ENCODE data around the gene TAF5L.

DNA sequence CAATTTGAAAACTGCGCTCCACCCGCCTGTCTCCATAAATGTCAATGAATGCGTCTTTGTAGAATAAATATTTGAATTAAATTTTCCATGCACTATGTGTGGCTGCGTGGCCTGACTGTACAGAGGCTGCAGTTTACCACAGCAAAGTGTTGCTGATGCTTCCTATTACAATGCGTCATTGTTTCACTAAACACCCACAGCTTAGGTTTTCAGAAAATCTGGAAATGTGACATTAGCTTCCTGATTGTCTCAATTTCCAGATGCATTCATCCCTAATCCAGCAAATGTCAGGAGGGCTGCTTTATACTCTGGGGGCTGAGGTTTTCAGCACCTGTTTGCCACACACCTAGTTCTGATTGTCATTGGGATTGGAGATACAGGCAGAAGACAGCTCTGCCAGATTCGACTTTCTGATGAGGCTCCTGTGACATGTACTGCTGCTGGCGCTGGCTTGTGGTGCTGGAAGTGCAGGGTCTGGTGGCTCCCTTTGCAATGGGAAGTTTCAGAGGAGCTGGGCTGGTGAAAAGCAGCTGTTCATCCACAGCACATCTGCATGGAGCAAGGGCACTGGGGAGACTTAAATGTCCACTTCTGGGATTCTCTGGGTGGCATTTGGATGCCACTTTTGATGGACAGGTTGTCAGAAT, 40.1 kb upstream of the TAF5L start:
- TF ChIP-seq MTA2 (IDR thresholded peaks at IDR 0.05; ENCODE audit: low read depth) (no peak), IKZF2 (IDR thresholded peaks at IDR 0.05) (no peak), SMC3 (IDR thresholded peaks at IDR 0.05; ENCODE audit: borderline replicate concordance, low read length) (no peak), RAD21 (IDR thresholded peaks at IDR 0.05; ENCODE audit: insufficient read depth, low read depth, low read length) (no peak), POLR2A (IDR thresholded peaks at IDR 0.05; ENCODE audit: low read depth, low read length) (no peak), EZH2 (IDR thresholded peaks at IDR 0.05; ENCODE audit: borderline replicate concordance, control insufficient read depth, low read depth, low read length) (no peak), CHD2 (IDR thresholded peaks at IDR 0.05; ENCODE audit: borderline replicate concordance, low read depth, low read length) (no peak), NFIC (IDR thresholded peaks at IDR 0.05; ENCODE audit: low read depth, low read length) (no peak)
- TF ChIP-seq, protein P1, sequence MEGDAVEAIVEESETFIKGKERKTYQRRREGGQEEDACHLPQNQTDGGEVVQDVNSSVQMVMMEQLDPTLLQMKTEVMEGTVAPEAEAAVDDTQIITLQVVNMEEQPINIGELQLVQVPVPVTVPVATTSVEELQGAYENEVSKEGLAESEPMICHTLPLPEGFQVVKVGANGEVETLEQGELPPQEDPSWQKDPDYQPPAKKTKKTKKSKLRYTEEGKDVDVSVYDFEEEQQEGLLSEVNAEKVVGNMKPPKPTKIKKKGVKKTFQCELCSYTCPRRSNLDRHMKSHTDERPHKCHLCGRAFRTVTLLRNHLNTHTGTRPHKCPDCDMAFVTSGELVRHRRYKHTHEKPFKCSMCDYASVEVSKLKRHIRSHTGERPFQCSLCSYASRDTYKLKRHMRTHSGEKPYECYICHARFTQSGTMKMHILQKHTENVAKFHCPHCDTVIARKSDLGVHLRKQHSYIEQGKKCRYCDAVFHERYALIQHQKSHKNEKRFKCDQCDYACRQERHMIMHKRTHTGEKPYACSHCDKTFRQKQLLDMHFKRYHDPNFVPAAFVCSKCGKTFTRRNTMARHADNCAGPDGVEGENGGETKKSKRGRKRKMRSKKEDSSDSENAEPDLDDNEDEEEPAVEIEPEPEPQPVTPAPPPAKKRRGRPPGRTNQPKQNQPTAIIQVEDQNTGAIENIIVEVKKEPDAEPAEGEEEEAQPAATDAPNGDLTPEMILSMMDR (IDR thresholded peaks at IDR 0.05 in 2 of 3, conservative IDR thresholded peaks at IDR 0.05 in 1 of 3; ENCODE audit: control insufficient read depth in 2 of 3, extremely low read depth in 1 of 3, insufficient read depth in 1 of 3, low read depth in 3 of 3, low read length in 3 of 3) = no peak
- TF ChIP-seq, protein P2, sequence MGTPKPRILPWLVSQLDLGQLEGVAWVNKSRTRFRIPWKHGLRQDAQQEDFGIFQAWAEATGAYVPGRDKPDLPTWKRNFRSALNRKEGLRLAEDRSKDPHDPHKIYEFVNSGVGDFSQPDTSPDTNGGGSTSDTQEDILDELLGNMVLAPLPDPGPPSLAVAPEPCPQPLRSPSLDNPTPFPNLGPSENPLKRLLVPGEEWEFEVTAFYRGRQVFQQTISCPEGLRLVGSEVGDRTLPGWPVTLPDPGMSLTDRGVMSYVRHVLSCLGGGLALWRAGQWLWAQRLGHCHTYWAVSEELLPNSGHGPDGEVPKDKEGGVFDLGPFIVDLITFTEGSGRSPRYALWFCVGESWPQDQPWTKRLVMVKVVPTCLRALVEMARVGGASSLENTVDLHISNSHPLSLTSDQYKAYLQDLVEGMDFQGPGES (IDR thresholded peaks at IDR 0.05) = no peak
- TF ChIP-seq, protein P3, sequence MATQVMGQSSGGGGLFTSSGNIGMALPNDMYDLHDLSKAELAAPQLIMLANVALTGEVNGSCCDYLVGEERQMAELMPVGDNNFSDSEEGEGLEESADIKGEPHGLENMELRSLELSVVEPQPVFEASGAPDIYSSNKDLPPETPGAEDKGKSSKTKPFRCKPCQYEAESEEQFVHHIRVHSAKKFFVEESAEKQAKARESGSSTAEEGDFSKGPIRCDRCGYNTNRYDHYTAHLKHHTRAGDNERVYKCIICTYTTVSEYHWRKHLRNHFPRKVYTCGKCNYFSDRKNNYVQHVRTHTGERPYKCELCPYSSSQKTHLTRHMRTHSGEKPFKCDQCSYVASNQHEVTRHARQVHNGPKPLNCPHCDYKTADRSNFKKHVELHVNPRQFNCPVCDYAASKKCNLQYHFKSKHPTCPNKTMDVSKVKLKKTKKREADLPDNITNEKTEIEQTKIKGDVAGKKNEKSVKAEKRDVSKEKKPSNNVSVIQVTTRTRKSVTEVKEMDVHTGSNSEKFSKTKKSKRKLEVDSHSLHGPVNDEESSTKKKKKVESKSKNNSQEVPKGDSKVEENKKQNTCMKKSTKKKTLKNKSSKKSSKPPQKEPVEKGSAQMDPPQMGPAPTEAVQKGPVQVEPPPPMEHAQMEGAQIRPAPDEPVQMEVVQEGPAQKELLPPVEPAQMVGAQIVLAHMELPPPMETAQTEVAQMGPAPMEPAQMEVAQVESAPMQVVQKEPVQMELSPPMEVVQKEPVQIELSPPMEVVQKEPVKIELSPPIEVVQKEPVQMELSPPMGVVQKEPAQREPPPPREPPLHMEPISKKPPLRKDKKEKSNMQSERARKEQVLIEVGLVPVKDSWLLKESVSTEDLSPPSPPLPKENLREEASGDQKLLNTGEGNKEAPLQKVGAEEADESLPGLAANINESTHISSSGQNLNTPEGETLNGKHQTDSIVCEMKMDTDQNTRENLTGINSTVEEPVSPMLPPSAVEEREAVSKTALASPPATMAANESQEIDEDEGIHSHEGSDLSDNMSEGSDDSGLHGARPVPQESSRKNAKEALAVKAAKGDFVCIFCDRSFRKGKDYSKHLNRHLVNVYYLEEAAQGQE (IDR thresholded peaks at IDR 0.05; ENCODE audit: low read depth, low read length) = no peak
- TF ChIP-seq, protein P4, sequence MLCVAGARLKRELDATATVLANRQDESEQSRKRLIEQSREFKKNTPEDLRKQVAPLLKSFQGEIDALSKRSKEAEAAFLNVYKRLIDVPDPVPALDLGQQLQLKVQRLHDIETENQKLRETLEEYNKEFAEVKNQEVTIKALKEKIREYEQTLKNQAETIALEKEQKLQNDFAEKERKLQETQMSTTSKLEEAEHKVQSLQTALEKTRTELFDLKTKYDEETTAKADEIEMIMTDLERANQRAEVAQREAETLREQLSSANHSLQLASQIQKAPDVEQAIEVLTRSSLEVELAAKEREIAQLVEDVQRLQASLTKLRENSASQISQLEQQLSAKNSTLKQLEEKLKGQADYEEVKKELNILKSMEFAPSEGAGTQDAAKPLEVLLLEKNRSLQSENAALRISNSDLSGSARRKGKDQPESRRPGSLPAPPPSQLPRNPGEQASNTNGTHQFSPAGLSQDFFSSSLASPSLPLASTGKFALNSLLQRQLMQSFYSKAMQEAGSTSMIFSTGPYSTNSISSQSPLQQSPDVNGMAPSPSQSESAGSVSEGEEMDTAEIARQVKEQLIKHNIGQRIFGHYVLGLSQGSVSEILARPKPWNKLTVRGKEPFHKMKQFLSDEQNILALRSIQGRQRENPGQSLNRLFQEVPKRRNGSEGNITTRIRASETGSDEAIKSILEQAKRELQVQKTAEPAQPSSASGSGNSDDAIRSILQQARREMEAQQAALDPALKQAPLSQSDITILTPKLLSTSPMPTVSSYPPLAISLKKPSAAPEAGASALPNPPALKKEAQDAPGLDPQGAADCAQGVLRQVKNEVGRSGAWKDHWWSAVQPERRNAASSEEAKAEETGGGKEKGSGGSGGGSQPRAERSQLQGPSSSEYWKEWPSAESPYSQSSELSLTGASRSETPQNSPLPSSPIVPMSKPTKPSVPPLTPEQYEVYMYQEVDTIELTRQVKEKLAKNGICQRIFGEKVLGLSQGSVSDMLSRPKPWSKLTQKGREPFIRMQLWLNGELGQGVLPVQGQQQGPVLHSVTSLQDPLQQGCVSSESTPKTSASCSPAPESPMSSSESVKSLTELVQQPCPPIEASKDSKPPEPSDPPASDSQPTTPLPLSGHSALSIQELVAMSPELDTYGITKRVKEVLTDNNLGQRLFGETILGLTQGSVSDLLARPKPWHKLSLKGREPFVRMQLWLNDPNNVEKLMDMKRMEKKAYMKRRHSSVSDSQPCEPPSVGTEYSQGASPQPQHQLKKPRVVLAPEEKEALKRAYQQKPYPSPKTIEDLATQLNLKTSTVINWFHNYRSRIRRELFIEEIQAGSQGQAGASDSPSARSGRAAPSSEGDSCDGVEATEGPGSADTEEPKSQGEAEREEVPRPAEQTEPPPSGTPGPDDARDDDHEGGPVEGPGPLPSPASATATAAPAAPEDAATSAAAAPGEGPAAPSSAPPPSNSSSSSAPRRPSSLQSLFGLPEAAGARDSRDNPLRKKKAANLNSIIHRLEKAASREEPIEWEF (IDR thresholded peaks at IDR 0.05; ENCODE audit: insufficient replicate concordance, low read depth, low read length) = no peak
- TF ChIP-seq, protein P5, sequence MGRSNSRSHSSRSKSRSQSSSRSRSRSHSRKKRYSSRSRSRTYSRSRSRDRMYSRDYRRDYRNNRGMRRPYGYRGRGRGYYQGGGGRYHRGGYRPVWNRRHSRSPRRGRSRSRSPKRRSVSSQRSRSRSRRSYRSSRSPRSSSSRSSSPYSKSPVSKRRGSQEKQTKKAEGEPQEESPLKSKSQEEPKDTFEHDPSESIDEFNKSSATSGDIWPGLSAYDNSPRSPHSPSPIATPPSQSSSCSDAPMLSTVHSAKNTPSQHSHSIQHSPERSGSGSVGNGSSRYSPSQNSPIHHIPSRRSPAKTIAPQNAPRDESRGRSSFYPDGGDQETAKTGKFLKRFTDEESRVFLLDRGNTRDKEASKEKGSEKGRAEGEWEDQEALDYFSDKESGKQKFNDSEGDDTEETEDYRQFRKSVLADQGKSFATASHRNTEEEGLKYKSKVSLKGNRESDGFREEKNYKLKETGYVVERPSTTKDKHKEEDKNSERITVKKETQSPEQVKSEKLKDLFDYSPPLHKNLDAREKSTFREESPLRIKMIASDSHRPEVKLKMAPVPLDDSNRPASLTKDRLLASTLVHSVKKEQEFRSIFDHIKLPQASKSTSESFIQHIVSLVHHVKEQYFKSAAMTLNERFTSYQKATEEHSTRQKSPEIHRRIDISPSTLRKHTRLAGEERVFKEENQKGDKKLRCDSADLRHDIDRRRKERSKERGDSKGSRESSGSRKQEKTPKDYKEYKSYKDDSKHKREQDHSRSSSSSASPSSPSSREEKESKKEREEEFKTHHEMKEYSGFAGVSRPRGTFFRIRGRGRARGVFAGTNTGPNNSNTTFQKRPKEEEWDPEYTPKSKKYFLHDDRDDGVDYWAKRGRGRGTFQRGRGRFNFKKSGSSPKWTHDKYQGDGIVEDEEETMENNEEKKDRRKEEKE (IDR thresholded peaks at IDR 0.05) = no peak

Data from GM12878 (cell line).